Prostate gland (tissue), 2 donors: ENCODE data around the gene IGF2BP3.

Source experiments
- CTCF ChIP-seq, 4 experiments: fragments of 200-600 bp in 2 of 4; fragments of 450-650 bp in 2 of 4; sonication (generic) in 2 of 4; IDR thresholded peaks; 1 replicate in 3 of 4; 2 replicates in 1 of 4; pipeline ENCODE4 v1.5.1; 2016 to 2019; ENCODE audit warnings: antibody characterized with exemption in 4 of 4, mild to moderate bottlenecking in 2 of 4, moderate library complexity in 2 of 4
- POLR2A ChIP-seq: fragments of 450-650 bp; IDR thresholded peaks from one replicate; pipeline ENCODE4 v1.6.1; 2016; ENCODE audit warnings: antibody characterized with exemption, mild to moderate bottlenecking

- TF ChIP-seq CTCF (IDR thresholded peaks at IDR 0.05) (no peak), POLR2A (no peak)
These were observed 139.2 kb downstream of the IGF2BP3 start for GRCh38 chr7:23331132-23331531.
